Glutamatergic neuron (in vitro differentiated cells): ENCODE data around the gene TAP1. TPM values are rescaled to one million over a fixed set of nuclear protein-coding genes. Genes with fewer than 3 reads are reported as not detected.

Source experiments
- DNase-seq: peaks from one replicate; pipeline ENCODE4 v3.0.0; 2022
- H3K27ac Mint-ChIP-seq: one replicate; pipeline ENCODE4 v1.8.0; 2020; ENCODE audit warnings: mild to moderate bottlenecking, mixed read lengths, inconsistent platforms; ENCODE audit not compliant: unreplicated experiment
- H3K27me3 Mint-ChIP-seq: one replicate; pipeline ENCODE4 v1.8.0; 2020; ENCODE audit warnings: mild to moderate bottlenecking, moderate library complexity, mixed read lengths, inconsistent platforms; ENCODE audit not compliant: unreplicated experiment
- H3K36me3 Mint-ChIP-seq: one replicate; pipeline ENCODE4 v1.8.0; 2020; ENCODE audit warnings: mild to moderate bottlenecking, mixed read lengths, inconsistent platforms; ENCODE audit not compliant: unreplicated experiment
- H3K4me1 Mint-ChIP-seq: one replicate; pipeline ENCODE4 v1.8.0; 2020; ENCODE audit warnings: mild to moderate bottlenecking, low read depth, mixed read lengths, inconsistent platforms; ENCODE audit not compliant: unreplicated experiment
- H3K4me3 Mint-ChIP-seq: one replicate; pipeline ENCODE4 v1.8.0; 2020; ENCODE audit warnings: mild to moderate bottlenecking, mixed read lengths, inconsistent platforms; ENCODE audit not compliant: unreplicated experiment
- H3K9me3 Mint-ChIP-seq: one replicate; pipeline ENCODE4 v1.8.0; 2020; ENCODE audit warnings: mild to moderate bottlenecking, moderate library complexity, mixed read lengths, inconsistent platforms; ENCODE audit not compliant: unreplicated experiment
- total RNA-seq: library from RNA; stranded (reverse); fragmentation: NEBNext Ultra II Directional; extraction: Animal tissue kit (Norgen Biotek cat#: 25700); gene quantifications from one replicate; pipeline ENCODE4 v1.2.1, GENCODE V29; 2021; ENCODE audit not compliant: unreplicated experiment
- TF ChIP-seq, protein P1 (sequence below): fragments of 200-600 bp; sonication (generic); IDR thresholded peaks from one replicate; pipeline ENCODE4 v1.5.0; 2021; ENCODE audit not compliant: partially characterized antibody, unreplicated experiment

The TAP1 gene
- total RNA-seq, 1 donor from 2014 or later: 0.25 TPM

DNA sequence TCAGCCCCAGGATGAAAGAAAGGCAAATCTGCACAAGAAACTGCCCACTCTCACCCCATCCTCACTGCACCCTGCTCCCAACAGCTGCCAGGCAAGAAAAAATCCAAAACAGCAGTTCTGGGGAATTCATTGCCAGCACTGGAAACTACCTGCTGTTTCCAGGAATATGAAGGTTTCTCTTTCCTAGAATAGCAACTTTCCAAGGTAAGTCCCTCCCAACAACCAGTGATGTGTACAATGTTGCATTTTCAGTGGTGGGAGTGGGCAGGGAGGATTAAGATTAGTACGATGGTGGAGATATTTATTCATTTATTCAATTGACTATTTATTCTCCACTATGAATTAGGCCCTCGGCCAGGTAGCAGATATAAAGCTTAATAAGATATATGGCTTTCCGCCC lies 26.5 kb downstream of the TAP1 start:
- Mint-ChIP-seq H3K36me3 (no peaks in the 10 kb centered on the region), H3K9me3 (no peaks in the 10 kb centered on the region), H3K4me1 (no peaks in the 10 kb centered on the region), H3K4me3 (no peak overlapping the region), H3K27ac (no peak overlapping the region), H3K27me3 (no peaks in the 10 kb centered on the region)
- TF ChIP-seq, protein P1, sequence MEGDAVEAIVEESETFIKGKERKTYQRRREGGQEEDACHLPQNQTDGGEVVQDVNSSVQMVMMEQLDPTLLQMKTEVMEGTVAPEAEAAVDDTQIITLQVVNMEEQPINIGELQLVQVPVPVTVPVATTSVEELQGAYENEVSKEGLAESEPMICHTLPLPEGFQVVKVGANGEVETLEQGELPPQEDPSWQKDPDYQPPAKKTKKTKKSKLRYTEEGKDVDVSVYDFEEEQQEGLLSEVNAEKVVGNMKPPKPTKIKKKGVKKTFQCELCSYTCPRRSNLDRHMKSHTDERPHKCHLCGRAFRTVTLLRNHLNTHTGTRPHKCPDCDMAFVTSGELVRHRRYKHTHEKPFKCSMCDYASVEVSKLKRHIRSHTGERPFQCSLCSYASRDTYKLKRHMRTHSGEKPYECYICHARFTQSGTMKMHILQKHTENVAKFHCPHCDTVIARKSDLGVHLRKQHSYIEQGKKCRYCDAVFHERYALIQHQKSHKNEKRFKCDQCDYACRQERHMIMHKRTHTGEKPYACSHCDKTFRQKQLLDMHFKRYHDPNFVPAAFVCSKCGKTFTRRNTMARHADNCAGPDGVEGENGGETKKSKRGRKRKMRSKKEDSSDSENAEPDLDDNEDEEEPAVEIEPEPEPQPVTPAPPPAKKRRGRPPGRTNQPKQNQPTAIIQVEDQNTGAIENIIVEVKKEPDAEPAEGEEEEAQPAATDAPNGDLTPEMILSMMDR: no peak
- no peak for DNase-seq

DNA sequence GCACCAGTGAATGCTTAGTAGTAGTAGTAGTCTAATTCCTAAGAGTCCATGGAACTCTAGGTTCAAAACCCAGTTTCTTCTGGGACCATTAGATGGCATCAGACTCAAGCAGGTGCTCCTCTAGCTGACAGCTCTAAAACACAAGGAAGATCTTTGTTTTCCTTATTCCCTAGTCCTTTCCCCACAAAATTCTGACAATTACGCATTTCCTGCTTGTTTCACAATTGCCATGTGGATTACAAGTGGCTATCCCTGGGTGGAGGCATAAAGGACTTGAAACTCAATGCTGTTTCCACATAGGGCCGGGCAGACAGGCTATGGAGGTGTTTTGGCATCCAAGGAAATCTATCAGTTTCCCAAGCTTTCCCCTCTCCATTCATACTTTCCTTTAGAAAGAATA lies 27.5 kb downstream of the TAP1 start:
- H3K9me3 Mint-ChIP-seq: no peaks in the 10 kb centered on the region
- H3K27me3 Mint-ChIP-seq: no peaks in the 10 kb centered on the region
- no peaks in the 10 kb centered on the region for H3K36me3 Mint-ChIP-seq
- H3K27ac Mint-ChIP-seq: no peak overlapping the region
- no peak for DNase-seq
- TF ChIP-seq, protein P1: no peak
- H3K4me3 Mint-ChIP-seq: no peak overlapping the region
- no peaks in the 10 kb centered on the region for H3K4me1 Mint-ChIP-seq

DNA sequence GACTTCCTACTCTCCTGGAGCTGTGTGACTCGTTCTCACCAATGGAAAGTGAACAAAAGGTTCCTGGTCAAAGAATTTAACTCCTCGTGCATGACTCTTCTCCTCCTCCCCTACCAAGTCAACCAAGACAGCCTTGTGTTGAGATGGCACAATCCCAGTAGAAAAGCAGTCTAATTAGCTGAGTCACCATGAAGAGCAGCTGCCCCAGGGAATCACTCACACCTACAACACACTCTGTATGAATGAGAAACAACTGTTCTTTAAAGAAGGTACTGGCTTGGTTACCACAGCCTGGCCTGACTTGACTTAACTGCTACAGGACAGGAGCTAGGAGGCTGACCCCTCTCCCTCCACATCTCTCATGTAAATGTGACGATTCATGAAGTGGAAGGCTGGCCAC lies 33.8 kb downstream of the TAP1 start:
- no peak overlapping the region for H3K4me3 Mint-ChIP-seq
- no peaks in the 10 kb centered on the region for H3K36me3 Mint-ChIP-seq
- TF ChIP-seq, protein P1: no peak
- H3K27ac Mint-ChIP-seq: no peak overlapping the region
- no peaks in the 10 kb centered on the region for H3K4me1 Mint-ChIP-seq
- H3K9me3 Mint-ChIP-seq: no peaks in the 10 kb centered on the region
- DNase-seq: no peak
- no peaks in the 10 kb centered on the region for H3K27me3 Mint-ChIP-seq

DNA sequence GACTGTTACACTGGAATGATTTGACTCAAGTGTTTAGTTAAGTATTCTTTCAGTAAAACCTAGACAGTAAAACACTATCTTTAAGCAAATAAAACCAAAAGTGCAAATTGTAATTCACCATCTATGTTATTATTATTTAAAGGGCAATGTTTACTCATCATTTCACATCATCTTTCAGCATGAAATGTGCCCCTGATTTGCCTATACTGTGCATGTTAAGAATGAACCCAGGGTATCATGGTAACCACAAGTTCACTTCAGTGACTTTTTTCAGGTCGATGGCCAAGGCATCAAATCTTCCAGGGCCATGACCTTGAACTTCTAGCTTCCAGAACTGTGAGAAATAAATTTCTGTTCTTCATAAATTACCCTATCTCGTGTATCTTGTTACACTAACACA lies 34.6 kb downstream of the TAP1 start:
- H3K4me1 Mint-ChIP-seq: no peaks in the 10 kb centered on the region
- no peak overlapping the region for H3K4me3 Mint-ChIP-seq
- H3K9me3 Mint-ChIP-seq: no peaks in the 10 kb centered on the region
- DNase-seq: no peak
- TF ChIP-seq, protein P1: no peak
- no peaks in the 10 kb centered on the region for H3K36me3 Mint-ChIP-seq
- H3K27ac Mint-ChIP-seq: no peak overlapping the region
- no peaks in the 10 kb centered on the region for H3K27me3 Mint-ChIP-seq

DNA sequence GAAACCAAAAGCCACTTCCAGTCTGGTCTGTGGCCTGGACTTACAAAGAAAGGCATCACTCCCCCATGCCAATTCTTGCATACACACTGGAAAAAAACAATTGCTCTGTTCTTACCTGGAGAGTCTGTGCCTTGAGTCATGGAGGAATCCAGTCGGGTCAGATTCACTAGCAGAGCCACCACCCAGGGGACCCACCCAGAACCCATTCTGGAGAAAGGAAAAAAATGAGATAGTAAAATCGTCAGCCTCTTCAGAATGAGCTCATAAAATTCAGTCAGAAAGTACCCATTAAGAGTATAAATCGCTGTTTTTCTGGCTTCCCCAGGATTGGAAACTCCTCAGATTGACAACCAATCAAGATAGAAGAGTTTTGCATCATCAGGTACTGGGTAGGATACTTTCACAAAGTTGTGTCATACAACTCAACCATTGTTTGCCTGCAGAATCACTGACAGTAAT lies 36.7 kb downstream of the TAP1 start, which contains the start of gene HLA-DOB:
Gene HLA-DOB (minus strand): TSS at position 257 of the 459 bp plus-strand sequence. CDS start 51 bp downstream, at position 206.
- Mint-ChIP-seq H3K9me3 (no peaks in the 10 kb centered on the region), H3K27ac (no peak within 1 kb of the TSS), H3K4me1 (no peaks in the 10 kb centered on the region), H3K36me3 (no peaks in the 10 kb centered on the region), H3K4me3 (no peak within 1 kb of the TSS), H3K27me3 (no peaks in the 10 kb centered on the region)
- no peak for DNase-seq
- TF ChIP-seq, protein P1: no peak
